GM23338 (cell line): ENCODE measurements around the gene LGALS16. TPM values are rescaled to one million over a fixed set of nuclear protein-coding genes. Genes with fewer than 3 reads are reported as not detected.

Experiments
- ATAC-seq: fragments of 200-7000 bp; cut with Tn5 transposase; 3 replicates; pipeline ENCODE4 v1.9.1; 2020
- DNase-seq: peaks from one replicate; pipeline ENCODE4 v3.0.0-alpha.2; 2015; ENCODE audit warnings: low spot score
- H2AFZ ChIP-seq: fragments of 200-600 bp; sonication (generic); 2 replicates; pipeline ENCODE4 v1.8.0; 2016; ENCODE audit warnings: antibody characterized with exemption, mild to moderate bottlenecking, moderate library complexity
- H3F3A ChIP-seq: fragments of 200-600 bp; sonication (generic); replicated peaks from 2 replicates; pipeline ENCODE4 v1.8.0; 2017; ENCODE audit warnings: antibody characterized with exemption, mixed run types, low read depth
- H3K27ac ChIP-seq: fragments of 200-600 bp; sonication (generic); 2 replicates; pipeline ENCODE4 v1.6.1; 2016; ENCODE audit warnings: low read depth
- H3K27me3 ChIP-seq: fragments of 200-600 bp; sonication (generic); 2 replicates; pipeline ENCODE4 v1.8.0; 2016; ENCODE audit warnings: mild to moderate bottlenecking, mixed run types, moderate library complexity; ENCODE audit not compliant: insufficient read depth
- H3K36me3 ChIP-seq: fragments of 200-600 bp; sonication (generic); 2 replicates; pipeline ENCODE4 v1.8.0; 2016; ENCODE audit warnings: mild to moderate bottlenecking; ENCODE audit not compliant: insufficient read depth
- H3K4me1 ChIP-seq: fragments of 200-600 bp; sonication (generic); 2 replicates; pipeline ENCODE4 v1.8.0; 2016; ENCODE audit warnings: mild to moderate bottlenecking, moderate library complexity; ENCODE audit not compliant: insufficient read depth
- H3K4me2 ChIP-seq: fragments of 200-600 bp; sonication (generic); 2 replicates; pipeline ENCODE4 v1.7.1; 2017; ENCODE audit warnings: mixed run types
- H3K4me3 ChIP-seq: fragments of 200-600 bp; sonication (generic); 2 replicates; pipeline ENCODE4 v1.6.1; 2016; ENCODE audit warnings: mixed run types
- H3K79me2 ChIP-seq: fragments of 200-600 bp; sonication (generic); replicated peaks from 2 replicates; pipeline ENCODE4 v1.8.0; 2017; ENCODE audit warnings: mild to moderate bottlenecking; ENCODE audit not compliant: insufficient read depth
- H3K9me2 ChIP-seq: fragments of 200-600 bp; sonication (generic); 2 replicates; pipeline ENCODE4 v1.8.0; 2017; ENCODE audit not compliant: insufficient read depth
- H4K20me1 ChIP-seq: fragments of 200-600 bp; sonication (generic); replicated peaks from 2 replicates; pipeline ENCODE4 v1.8.0; 2017; ENCODE audit warnings: mild to moderate bottlenecking; ENCODE audit not compliant: insufficient read depth
- H3K27ac Mint-ChIP-seq: 2 replicates; pipeline ENCODE4 v1.8.0; 2020; ENCODE audit warnings: inconsistent platforms, mild to moderate bottlenecking, moderate library complexity, mixed read lengths
- H3K27me3 Mint-ChIP-seq: 3 replicates; pipeline ENCODE4 v1.8.0; 2022; ENCODE audit warnings: low read depth, mild to moderate bottlenecking, moderate library complexity, mixed read lengths, inconsistent platforms; ENCODE audit not compliant: insufficient read depth, poor library complexity
- H3K36me3 Mint-ChIP-seq: 3 replicates; pipeline ENCODE4 v1.8.0; 2021; ENCODE audit warnings: low read depth, mild to moderate bottlenecking, inconsistent platforms, moderate library complexity, mixed read lengths
- H3K4me1 Mint-ChIP-seq: 3 replicates; pipeline ENCODE4 v1.8.0; 2020; ENCODE audit warnings: mild to moderate bottlenecking, inconsistent platforms, mixed read lengths
- H3K4me3 Mint-ChIP-seq: 3 replicates; pipeline ENCODE4 v1.8.0; 2021; ENCODE audit warnings: moderate library complexity, mild to moderate bottlenecking, inconsistent platforms, mixed read lengths
- H3K9me3 Mint-ChIP-seq: 3 replicates; pipeline ENCODE4 v1.8.0; 2020; ENCODE audit warnings: moderate library complexity, mild to moderate bottlenecking, inconsistent platforms, mixed read lengths
- EZH2 ChIP-seq: fragments of 200-600 bp; sonication (generic); IDR thresholded peaks from one replicate; pipeline ENCODE4 v1.8.0; 2017; ENCODE audit warnings: antibody characterized with exemption, mild to moderate bottlenecking, low read depth; ENCODE audit not compliant: unreplicated experiment
- JUNB ChIP-seq: IDR thresholded peaks from one replicate; pipeline ENCODE4 v1.6.1; 2016; ENCODE audit warnings: antibody characterized with exemption; ENCODE audit not compliant: unreplicated experiment
- POLR2AphosphoS5 ChIP-seq: IDR thresholded peaks from 2 replicates; pipeline ENCODE4 v1.6.1; 2016; ENCODE audit warnings: antibody characterized with exemption, low read depth
- STAT1 ChIP-seq: IDR thresholded peaks from one replicate; pipeline ENCODE4 v1.6.1; 2016; ENCODE audit warnings: antibody characterized with exemption; ENCODE audit not compliant: unreplicated experiment
- ZNF114 ChIP-seq: fragments of 250-450 bp; sonication (Bioruptor Pico); IDR thresholded peaks from 2 replicates; pipeline ENCODE4 v1.5.0; 2020; ENCODE audit warnings: mild to moderate bottlenecking, moderate library complexity
- ZNF331 ChIP-seq: fragments of 250-450 bp; sonication (Bioruptor Pico); IDR thresholded peaks from 2 replicates; pipeline ENCODE4 v1.5.0; 2020; ENCODE audit warnings: low read depth, mild to moderate bottlenecking, moderate library complexity
- polyA plus RNA-seq: library from polyadenylated mRNA; unstranded; fragments of >200 nt; fragmentation: Nextera tagmentation; extraction: Ambion mirVana; gene quantifications from 2 replicates; pipeline ENCODE4 v1.2.1, GENCODE V29; 2016
- total RNA-seq: library from RNA; depleted of rRNA; stranded (reverse); fragments of >200 nt; shearing (Covaris generic); gene quantifications from 2 replicates; pipeline ENCODE4 v1.2.3, GENCODE V29; 2014
- TF ChIP-seq, protein P1 (sequence below), 2 experiments: fragments of 200-600 bp in 1 of 2; sonication (generic) in 1 of 2; conservative IDR thresholded peaks; 2 replicates each; pipeline versions ENCODE4 v1.5.1 to v1.6.1; 2016 to 2017; ENCODE audit warnings: antibody characterized with exemption in 2 of 2, low read depth in 2 of 2, mild to moderate bottlenecking in 2 of 2, moderate library complexity in 1 of 2
- TF ChIP-seq, protein P2 (sequence below): fragments of 250-450 bp; sonication (Bioruptor Pico); IDR thresholded peaks from 2 replicates; pipeline ENCODE4 v1.5.0; 2020; ENCODE audit warnings: mild to moderate bottlenecking, moderate library complexity

Gene LGALS16
- total and polyA plus RNA-seq, 2 experiments from 2014 or later = not detected

DNA sequence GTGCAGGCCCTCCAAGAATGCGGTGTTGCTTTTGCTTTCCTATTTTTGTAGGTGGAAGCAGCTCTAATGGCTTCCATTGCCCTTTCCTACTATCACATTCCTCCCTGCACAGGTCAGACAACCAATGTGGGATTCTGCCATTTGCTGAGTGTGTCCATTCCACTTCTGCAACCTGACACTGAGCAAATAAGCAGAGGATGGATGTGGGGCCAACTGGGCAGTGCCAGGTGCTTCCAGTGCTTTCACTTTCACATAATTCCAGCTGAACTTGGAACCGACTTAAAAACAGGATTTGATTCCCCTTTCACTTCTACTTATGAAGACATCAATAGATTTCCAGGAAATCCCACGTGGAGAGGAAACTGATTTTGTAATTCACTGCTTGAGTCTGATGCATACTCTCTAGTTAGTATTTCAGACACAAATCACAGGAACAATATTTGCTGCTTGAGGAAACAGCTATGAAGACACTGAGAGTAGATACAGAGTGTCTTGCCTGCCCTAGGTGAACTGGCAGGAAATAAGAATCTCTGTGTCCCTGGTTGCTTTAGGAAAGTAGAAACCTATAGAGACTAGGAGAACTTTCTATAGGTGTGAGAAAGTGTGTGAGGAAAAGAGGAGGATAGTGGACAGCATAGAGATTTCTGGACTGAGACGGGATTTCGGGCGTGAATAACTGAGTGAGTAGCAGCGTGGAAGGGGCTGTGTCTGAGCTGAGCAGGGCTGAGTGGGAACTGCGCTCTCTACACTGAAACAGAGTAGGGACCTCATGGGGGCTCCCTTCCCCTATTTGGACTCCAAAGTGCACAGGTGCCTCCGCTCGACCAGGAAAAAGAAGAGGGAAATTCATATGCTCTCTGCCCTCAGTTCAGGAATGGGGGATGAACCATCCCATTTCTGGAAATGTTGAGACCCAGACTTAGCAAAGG, 22.5 kb downstream of the LGALS16 start:
- Histone ChIP-seq H3K27ac (no peak overlapping the region), H3F3A (no peaks in the 10 kb centered on the region), H2AFZ (no peak overlapping the region), H3K27me3 (no peaks in the 10 kb centered on the region), H3K4me3 (no peak overlapping the region), H3K36me3 (no peaks in the 10 kb centered on the region), H3K4me1 (no peaks in the 10 kb centered on the region), H4K20me1 (no peaks in the 10 kb centered on the region), H3K9me2 (no peaks in the 10 kb centered on the region), H3K4me2 (no peak overlapping the region), H3K79me2 (no peaks in the 10 kb centered on the region)
- no peaks in the 10 kb centered on the region for H3K36me3 Mint-ChIP-seq
- DNase-seq = no peak
- H3K9me3 Mint-ChIP-seq = no peaks in the 10 kb centered on the region
- ATAC-seq = peak; percentile 58
- TF ChIP-seq, protein P1, sequence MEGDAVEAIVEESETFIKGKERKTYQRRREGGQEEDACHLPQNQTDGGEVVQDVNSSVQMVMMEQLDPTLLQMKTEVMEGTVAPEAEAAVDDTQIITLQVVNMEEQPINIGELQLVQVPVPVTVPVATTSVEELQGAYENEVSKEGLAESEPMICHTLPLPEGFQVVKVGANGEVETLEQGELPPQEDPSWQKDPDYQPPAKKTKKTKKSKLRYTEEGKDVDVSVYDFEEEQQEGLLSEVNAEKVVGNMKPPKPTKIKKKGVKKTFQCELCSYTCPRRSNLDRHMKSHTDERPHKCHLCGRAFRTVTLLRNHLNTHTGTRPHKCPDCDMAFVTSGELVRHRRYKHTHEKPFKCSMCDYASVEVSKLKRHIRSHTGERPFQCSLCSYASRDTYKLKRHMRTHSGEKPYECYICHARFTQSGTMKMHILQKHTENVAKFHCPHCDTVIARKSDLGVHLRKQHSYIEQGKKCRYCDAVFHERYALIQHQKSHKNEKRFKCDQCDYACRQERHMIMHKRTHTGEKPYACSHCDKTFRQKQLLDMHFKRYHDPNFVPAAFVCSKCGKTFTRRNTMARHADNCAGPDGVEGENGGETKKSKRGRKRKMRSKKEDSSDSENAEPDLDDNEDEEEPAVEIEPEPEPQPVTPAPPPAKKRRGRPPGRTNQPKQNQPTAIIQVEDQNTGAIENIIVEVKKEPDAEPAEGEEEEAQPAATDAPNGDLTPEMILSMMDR (conservative IDR thresholded peaks at IDR 0.05; ENCODE audit: low read depth in 2 of 2) = peak in 1 of 2 experiments; percentile 24; a peak in 2 of 4 replicates
- no peak for TF ChIP-seq POLR2AphosphoS5
- H3K27ac Mint-ChIP-seq = no peak overlapping the region
- H3K27me3 Mint-ChIP-seq = peaks cover 11% of the 10 kb centered on the region
- no peak overlapping the region for H3K4me3 Mint-ChIP-seq
- H3K4me1 Mint-ChIP-seq = no peaks in the 10 kb centered on the region; the same call in 2 of the 3 replicates

DNA sequence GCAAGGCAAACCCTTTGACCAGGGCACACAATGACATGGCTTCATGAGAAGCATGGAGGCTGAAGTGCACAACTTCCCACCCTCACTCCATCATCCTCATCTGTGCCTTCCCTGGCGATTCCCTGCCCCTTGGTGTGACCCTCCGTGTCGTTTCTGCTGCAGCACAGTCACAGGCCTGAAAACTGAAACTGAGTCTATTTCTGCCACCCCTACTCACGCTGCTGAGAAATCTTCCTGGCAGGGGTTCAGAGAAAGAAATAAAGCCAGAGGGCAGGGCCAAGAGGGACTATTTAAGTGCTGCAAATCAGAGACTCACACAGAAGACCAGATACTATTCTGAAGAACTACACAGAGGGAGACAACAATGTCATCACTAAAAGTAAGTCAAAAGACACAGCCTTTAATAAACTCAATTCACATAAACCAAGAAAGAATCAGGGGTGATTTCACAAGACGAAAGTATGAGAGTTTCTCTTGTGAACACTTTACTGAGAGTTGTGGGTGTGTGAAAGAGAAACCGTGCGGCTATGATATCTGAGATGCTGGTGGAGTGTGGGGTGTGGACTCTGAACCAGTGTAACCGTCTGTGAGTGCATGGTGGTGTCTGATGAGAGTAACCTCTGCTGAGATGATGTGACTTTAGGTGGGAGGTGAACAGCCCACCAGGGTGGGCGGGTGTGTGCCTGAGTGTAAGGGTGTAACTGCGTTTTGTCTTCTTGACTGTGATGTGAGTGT, 23.5 kb downstream of the LGALS16 start:
- Histone ChIP-seq H3K4me3 (no peak overlapping the region), H3K4me2 (no peak overlapping the region), H3K9me2 (no peaks in the 10 kb centered on the region), H3F3A (no peaks in the 10 kb centered on the region), H4K20me1 (no peaks in the 10 kb centered on the region), H2AFZ (no peak overlapping the region), H3K27me3 (no peaks in the 10 kb centered on the region), H3K79me2 (no peaks in the 10 kb centered on the region), H3K36me3 (no peaks in the 10 kb centered on the region), H3K4me1 (no peaks in the 10 kb centered on the region), H3K27ac (no peak overlapping the region)
- Mint-ChIP-seq H3K4me3 (no peak overlapping the region), H3K9me3 (no peaks in the 10 kb centered on the region), H3K36me3 (no peaks in the 10 kb centered on the region), H3K27me3 (peaks cover 14% of the 10 kb centered on the region), H3K27ac (no peak overlapping the region), H3K4me1 (no peaks in the 10 kb centered on the region; the same call in 2 of the 3 replicates)
- no peak for DNase-seq
- no peak for ATAC-seq
- no peak for TF ChIP-seq ZNF331 (CRISPR knock-in tag)
- TF ChIP-seq POLR2AphosphoS5 = no peak
- TF ChIP-seq, protein P2, sequence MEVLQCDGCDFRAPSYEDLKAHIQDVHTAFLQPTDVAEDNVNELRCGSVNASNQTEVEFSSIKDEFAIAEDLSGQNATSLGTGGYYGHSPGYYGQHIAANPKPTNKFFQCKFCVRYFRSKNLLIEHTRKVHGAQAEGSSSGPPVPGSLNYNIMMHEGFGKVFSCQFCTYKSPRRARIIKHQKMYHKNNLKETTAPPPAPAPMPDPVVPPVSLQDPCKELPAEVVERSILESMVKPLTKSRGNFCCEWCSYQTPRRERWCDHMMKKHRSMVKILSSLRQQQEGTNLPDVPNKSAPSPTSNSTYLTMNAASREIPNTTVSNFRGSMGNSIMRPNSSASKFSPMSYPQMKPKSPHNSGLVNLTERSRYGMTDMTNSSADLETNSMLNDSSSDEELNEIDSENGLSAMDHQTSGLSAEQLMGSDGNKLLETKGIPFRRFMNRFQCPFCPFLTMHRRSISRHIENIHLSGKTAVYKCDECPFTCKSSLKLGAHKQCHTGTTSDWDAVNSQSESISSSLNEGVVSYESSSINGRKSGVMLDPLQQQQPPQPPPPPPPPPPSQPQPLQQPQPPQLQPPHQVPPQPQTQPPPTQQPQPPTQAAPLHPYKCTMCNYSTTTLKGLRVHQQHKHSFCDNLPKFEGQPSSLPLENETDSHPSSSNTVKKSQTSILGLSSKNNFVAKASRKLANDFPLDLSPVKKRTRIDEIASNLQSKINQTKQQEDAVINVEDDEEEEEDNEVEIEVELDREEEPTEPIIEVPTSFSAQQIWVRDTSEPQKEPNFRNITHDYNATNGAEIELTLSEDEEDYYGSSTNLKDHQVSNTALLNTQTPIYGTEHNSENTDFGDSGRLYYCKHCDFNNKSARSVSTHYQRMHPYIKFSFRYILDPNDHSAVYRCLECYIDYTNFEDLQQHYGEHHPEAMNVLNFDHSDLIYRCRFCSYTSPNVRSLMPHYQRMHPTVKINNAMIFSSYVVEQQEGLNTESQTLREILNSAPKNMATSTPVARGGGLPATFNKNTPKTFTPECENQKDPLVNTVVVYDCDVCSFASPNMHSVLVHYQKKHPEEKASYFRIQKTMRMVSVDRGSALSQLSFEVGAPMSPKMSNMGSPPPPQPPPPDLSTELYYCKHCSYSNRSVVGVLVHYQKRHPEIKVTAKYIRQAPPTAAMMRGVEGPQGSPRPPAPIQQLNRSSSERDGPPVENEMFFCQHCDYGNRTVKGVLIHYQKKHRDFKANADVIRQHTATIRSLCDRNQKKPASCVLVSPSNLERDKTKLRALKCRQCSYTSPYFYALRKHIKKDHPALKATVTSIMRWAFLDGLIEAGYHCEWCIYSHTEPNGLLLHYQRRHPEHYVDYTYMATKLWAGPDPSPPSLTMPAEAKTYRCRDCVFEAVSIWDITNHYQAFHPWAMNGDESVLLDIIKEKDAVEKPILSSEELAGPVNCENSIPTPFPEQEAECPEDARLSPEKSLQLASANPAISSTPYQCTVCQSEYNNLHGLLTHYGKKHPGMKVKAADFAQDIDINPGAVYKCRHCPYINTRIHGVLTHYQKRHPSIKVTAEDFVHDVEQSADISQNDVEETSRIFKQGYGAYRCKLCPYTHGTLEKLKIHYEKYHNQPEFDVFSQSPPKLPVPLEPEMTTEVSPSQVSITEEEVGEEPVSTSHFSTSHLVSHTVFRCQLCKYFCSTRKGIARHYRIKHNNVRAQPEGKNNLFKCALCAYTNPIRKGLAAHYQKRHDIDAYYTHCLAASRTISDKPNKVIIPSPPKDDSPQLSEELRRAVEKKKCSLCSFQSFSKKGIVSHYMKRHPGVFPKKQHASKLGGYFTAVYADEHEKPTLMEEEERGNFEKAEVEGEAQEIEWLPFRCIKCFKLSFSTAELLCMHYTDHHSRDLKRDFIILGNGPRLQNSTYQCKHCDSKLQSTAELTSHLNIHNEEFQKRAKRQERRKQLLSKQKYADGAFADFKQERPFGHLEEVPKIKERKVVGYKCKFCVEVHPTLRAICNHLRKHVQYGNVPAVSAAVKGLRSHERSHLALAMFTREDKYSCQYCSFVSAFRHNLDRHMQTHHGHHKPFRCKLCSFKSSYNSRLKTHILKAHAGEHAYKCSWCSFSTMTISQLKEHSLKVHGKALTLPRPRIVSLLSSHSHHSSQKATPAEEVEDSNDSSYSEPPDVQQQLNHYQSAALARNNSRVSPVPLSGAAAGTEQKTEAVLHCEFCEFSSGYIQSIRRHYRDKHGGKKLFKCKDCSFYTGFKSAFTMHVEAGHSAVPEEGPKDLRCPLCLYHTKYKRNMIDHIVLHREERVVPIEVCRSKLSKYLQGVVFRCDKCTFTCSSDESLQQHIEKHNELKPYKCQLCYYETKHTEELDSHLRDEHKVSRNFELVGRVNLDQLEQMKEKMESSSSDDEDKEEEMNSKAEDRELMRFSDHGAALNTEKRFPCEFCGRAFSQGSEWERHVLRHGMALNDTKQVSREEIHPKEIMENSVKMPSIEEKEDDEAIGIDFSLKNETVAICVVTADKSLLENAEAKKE (CRISPR knock-in tag) = no peak
- no peak for TF ChIP-seq ZNF114
- TF ChIP-seq, protein P1 (conservative IDR thresholded peaks at IDR 0.05; ENCODE audit: low read depth in 2 of 2) = no peak
- TF ChIP-seq EZH2 = no peak
- no peak for TF ChIP-seq STAT1
- TF ChIP-seq JUNB = no peak
